Epithelial cell of esophagus (primary cell): ENCODE measurements around the gene HHIP.
A peak's percentile ranks its signal among the peaks of the same experiment; 100 is the strongest.

Source experiments
- DNase-seq: peaks from one replicate; pipeline ENCODE4 v3.0.0; 2010; ENCODE audit warnings: low read depth
- H3K4me3 ChIP-seq: 2 replicates; pipeline ENCODE4 v1.5.1; 2011; ENCODE audit warnings: mild to moderate bottlenecking, low read length, control low read depth
- TF ChIP-seq, protein P1 (sequence below): IDR thresholded peaks from 2 replicates; pipeline ENCODE4 v1.5.1; 2011; ENCODE audit warnings: low read depth, mild to moderate bottlenecking, low read length, control low read depth, inconsistent platforms; ENCODE audit not compliant: insufficient read depth; ENCODE audit errors: missing control alignments

HHIP gene

DNA sequence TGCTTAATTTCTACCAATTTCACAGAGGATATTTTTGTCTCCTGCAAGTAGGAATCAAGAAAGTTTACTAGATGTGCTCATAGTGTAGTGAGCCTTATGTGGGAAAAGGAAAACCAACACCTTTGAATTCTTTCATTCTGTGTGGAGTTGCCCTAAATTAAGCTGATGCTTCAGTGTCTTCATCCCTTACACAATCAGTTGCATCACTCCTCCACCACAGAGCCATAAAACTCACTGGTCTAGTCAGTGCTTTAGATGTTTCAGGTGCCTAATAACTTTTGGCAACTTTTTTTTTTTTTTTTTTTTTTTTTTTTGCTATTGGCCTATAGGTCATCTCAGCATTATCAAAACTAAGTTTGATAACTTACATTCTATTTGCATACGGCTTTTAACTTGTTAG lies 41.5 kb downstream of the HHIP start:
- peak; percentile 17 for DNase-seq
- no peak overlapping the region for H3K4me3 ChIP-seq
- TF ChIP-seq, protein P1, sequence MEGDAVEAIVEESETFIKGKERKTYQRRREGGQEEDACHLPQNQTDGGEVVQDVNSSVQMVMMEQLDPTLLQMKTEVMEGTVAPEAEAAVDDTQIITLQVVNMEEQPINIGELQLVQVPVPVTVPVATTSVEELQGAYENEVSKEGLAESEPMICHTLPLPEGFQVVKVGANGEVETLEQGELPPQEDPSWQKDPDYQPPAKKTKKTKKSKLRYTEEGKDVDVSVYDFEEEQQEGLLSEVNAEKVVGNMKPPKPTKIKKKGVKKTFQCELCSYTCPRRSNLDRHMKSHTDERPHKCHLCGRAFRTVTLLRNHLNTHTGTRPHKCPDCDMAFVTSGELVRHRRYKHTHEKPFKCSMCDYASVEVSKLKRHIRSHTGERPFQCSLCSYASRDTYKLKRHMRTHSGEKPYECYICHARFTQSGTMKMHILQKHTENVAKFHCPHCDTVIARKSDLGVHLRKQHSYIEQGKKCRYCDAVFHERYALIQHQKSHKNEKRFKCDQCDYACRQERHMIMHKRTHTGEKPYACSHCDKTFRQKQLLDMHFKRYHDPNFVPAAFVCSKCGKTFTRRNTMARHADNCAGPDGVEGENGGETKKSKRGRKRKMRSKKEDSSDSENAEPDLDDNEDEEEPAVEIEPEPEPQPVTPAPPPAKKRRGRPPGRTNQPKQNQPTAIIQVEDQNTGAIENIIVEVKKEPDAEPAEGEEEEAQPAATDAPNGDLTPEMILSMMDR, result no peak

DNA sequence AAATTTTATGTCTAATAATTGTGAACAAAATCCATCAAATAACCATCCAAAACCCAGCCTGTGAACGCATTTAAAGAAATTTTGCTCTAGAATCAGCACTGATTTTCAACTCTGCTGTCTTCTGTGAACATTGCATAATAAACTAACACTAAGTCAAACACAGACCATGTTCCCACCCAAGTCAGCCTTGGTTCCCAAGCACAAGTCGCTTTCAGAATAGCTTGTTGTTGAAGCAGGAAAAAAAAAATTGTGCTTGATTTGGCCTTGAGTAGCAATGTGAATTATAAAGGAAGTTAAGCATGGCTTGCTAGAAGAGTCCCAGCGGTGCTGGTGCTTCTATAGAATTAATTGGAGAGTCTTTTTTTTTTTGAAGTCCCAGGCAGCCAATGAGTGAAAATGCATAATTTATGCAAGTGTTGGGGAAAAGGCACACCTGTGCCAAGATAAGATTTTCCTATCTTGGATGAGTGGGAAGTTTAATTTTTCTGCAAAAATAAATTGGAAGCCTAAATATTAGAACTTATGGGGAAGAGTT lies 42.1 kb downstream of the HHIP start:
- no peak for DNase-seq
- TF ChIP-seq, protein P1, result no peak

DNA sequence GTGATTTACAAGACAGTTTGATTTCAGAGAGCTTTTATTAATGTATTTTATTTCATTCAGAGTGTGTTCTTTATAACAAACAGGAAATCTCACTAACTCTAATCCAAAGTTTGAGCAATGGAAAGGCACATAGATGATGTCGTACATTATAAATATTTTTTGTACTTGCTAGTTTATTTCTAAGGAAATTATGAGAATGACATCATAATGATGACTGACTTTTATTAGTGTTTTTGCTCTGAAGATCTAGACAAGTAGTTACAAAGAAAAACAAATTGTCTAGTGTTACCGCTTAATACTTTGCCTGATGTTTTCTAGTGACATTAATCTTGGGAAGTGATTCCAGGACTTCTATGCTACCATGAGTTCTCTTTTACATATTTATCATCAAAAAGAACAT lies 43.2 kb downstream of the HHIP start:
- no peak for DNase-seq
- TF ChIP-seq, protein P1, result no peak
- H3K4me3 ChIP-seq, result no peak overlapping the region

More for the DNA sequence above, 42.1 kb downstream of the HHIP start:
- no peak overlapping the region for H3K4me3 ChIP-seq

DNA sequence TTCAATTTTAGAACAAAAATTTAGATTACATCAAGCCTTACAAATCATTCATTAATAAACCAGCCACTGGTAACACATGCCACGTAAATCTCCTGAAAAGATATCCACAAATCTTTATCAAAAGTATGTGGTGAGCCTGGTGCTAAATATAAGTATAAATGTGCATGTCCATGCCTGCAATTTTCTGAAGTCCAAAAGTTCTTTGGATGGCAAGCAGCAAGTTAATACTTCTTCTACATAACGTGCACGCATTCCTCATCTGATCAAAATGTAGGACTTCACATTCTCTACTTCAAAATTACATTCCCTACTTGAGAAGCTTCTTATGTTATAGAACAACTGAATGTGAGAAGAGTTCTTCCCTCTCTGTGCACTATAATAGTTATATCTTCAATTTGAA lies 49.8 kb downstream of the HHIP start:
- TF ChIP-seq, protein P1, result no peak
- H3K4me3 ChIP-seq, result no peak overlapping the region
- DNase-seq, result no peak

DNA sequence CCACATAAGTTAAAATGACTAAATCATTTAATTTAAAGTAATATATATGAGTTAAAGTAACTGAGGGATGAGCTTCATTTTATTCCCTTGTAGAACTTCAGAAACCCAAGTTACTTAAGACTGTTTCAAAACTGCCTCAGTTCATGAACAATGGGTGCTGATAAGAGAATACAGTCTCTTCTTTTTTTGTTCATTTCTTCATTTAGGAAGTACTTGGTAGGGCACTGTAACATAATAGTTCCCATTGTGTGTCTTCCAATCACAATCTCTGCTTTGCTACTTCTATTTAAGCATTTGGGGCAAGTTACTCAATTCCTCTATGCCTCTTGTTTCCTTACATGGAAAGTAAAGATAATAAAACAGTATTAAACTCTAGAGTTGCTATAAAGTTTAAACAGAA lies 50.4 kb downstream of the HHIP start:
- no peak overlapping the region for H3K4me3 ChIP-seq
- TF ChIP-seq, protein P1, result no peak
- DNase-seq, result no peak

DNA sequence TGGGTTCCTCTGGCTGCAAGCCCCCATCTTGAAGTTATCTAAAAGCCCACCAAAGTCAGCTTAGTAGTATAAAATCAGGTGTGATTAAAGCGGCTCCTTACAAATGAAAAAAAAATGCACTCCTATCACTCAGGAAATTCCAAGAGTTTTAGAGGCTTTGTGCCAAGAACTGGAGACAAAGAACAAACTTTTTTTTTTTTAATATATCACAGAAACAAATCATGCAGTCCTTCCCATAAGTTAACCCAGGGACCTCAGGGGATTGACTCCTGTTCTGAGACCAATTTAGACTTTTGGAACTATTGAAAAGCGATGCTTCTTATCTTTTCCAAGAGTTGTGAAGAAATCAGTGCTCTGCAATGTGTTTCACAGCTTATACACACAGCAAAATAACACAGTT lies 53.6 kb downstream of the HHIP start:
- peak; percentile 26 for DNase-seq
- TF ChIP-seq, protein P1, result no peak
- no peak overlapping the region for H3K4me3 ChIP-seq

DNA sequence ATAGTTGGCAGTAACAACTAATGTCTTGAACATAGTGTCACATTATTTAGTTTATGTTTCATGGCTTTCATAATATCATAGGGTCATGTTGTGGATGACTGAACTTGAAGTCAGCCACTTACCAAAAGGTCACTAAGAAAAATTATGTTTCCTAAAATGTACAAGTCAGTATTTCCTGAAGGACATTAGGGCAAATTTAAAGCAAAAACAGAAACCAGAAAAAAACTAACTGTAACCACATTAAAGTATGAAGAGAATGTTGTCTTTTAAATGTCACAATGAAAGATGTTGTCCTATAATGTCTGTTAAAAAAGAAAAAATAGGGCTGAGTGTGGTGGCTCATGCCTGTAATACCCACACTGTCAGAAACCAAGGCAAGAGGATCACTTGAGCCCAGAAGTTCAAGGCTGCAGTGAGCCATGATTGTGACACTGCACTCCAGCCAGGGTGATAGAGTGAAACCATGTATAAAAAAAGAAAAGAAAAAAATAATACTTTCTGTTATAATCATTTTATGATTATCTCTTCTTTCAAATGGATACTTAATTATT lies 55.8 kb downstream of the HHIP start:
- TF ChIP-seq, protein P1, result no peak
- DNase-seq, result no peak
- no peak overlapping the region for H3K4me3 ChIP-seq
